ENCODE results near the gene SNX10.

The SNX10 gene

DNA sequence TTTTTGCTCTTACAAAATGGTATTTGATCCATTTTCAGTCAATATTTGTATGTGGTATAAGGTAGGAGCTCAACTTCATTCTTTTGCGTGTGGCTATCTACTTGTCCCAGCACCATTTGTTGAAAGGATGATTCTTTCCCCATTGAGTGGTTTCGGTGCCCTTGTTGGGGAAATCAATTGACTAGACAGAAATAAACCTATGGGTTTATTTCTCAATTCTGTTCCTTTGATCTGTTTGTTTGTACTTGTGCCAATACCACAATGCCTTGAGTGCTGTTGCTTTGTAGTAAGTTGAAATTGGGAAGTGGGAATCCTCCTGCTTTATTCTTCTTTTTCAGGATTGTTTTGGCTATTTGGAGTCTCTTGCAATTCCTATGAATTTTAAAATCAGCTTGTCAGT lies 41.0 kb downstream of the SNX10 start:
- H3K27ac ChIP-seq (ENCODE audit: low read length) = no peak overlapping the region
- no peaks in the 10 kb centered on the region for H3K27me3 ChIP-seq (ENCODE audit: control insufficient read depth, insufficient read depth, low read length)
- no peak overlapping the region for H3K4me3 ChIP-seq (ENCODE audit: low read length)
- no peak for DNase-seq (ENCODE audit: low read depth, low spot score)
- no peaks in the 10 kb centered on the region for H3K36me3 ChIP-seq (ENCODE audit: control insufficient read depth, insufficient read depth, low read length)
- no CpG with 5 or more reads among the region's 2 CpGs for WGBS (ENCODE audit: insufficient coverage, insufficient read length)
- H3K4me1 ChIP-seq (ENCODE audit: control insufficient read depth, insufficient read depth, low read length) = no peaks in the 10 kb centered on the region
- no peaks in the 10 kb centered on the region for H3K9me3 ChIP-seq (ENCODE audit: control insufficient read depth, insufficient read depth, low read length)

DNA sequence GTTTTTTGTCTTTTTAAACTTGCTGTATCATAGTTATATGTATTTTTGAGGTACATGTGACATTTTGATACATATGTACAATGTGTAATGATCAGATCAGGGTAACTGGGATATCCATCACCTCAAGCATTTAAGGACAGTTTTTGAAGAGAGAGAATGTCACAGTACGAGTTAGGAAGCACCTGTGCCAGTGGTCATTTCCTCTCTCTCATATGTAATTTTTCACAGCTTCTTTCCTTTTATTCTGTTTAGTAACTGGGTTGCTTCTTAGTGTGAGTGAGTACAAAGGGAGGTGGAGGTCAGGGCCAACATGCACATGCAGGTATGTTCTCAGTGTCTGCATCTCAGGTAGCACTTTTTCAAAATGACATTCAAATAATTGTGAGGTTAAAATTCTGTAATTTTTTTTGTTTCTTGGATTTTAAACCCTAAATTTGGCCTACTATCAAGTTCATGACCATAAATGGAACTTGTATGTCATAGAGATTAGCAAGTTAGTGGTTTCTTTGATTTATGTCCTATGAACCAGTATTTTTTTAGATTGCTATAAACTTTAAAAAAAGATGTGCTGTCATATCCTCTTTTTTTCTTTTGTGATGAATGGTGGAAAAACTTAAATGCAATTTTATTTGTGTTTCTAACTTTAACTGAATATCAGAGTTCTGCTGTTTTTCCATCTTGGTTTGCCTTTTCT lies 42.7 kb downstream of the SNX10 start:
- Histone ChIP-seq H3K27me3 (ENCODE audit: control insufficient read depth, insufficient read depth, low read length) (no peaks in the 10 kb centered on the region), H3K36me3 (ENCODE audit: control insufficient read depth, insufficient read depth, low read length) (no peaks in the 10 kb centered on the region), H3K4me3 (ENCODE audit: low read length) (no peak overlapping the region), H3K27ac (ENCODE audit: low read length) (no peak overlapping the region), H3K4me1 (ENCODE audit: control insufficient read depth, insufficient read depth, low read length) (no peaks in the 10 kb centered on the region), H3K9me3 (ENCODE audit: control insufficient read depth, insufficient read depth, low read length) (no peaks in the 10 kb centered on the region)
- WGBS (ENCODE audit: insufficient coverage, insufficient read length) = no CpG with 5 or more reads among the region's 1 CpG
- DNase-seq (ENCODE audit: low read depth, low spot score) = no peak

- Histone ChIP-seq H3K4me3 (ENCODE audit: low read length) (no peak overlapping the region), H3K27ac (ENCODE audit: low read length) (no peak overlapping the region), H3K9me3 (ENCODE audit: control insufficient read depth, insufficient read depth, low read length) (no peaks in the 10 kb centered on the region), H3K36me3 (ENCODE audit: control insufficient read depth, insufficient read depth, low read length) (no peaks in the 10 kb centered on the region), H3K4me1 (ENCODE audit: control insufficient read depth, insufficient read depth, low read length) (no peaks in the 10 kb centered on the region), H3K27me3 (ENCODE audit: control insufficient read depth, insufficient read depth, low read length) (no peaks in the 10 kb centered on the region)
- no CpG with 5 or more reads among the region's 2 CpGs for WGBS (ENCODE audit: insufficient coverage, insufficient read length)
- no peak for DNase-seq (ENCODE audit: low read depth, low spot score)
Measured at GRCh38 chr7:26337232-26337865, 45.7 kb downstream of the SNX10 start.

- no peak for DNase-seq (ENCODE audit: low read depth, low spot score)
- no peak overlapping the region for H3K4me3 ChIP-seq (ENCODE audit: low read length)
Measured at GRCh38 chr7:26340476-26341018, 48.9 kb downstream of the SNX10 start.

DNA sequence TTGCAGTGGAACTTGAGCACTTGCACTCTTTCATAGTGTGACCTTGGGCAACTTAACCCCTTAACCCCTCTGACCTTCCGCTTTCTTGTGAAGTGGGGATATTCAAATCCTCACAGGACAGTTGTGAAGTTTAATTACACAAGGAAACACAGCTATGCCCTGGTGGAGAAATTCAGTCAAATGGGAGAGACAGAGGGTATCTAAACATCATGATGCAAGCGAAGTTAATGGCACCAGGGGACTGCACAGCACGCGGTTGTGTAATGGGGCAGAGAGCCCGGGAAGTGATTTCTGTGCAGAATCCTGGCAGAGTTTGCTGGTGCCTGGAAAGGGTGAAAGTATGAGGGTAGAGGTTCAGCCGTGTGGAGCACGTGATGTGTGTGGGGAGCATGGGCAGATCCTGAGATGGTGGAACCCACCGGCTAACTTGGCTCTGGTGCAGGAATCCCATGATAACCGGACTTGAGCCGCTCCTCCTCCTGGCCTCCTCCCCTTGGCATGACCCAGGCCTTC lies 51.7 kb downstream of the SNX10 start:
- no peaks in the 10 kb centered on the region for H3K9me3 ChIP-seq (ENCODE audit: control insufficient read depth, insufficient read depth, low read length)
- no CpG with 5 or more reads among the region's 10 CpGs for WGBS (ENCODE audit: insufficient coverage, insufficient read length)
- DNase-seq (ENCODE audit: low read depth, low spot score) = no peak
- no peaks in the 10 kb centered on the region for H3K36me3 ChIP-seq (ENCODE audit: control insufficient read depth, insufficient read depth, low read length)
- no peak overlapping the region for H3K27ac ChIP-seq (ENCODE audit: low read length)
- H3K4me3 ChIP-seq (ENCODE audit: low read length) = no peak overlapping the region
- no peaks in the 10 kb centered on the region for H3K4me1 ChIP-seq (ENCODE audit: control insufficient read depth, insufficient read depth, low read length)
- no peaks in the 10 kb centered on the region for H3K27me3 ChIP-seq (ENCODE audit: control insufficient read depth, insufficient read depth, low read length)

More at GRCh38 chr7:26340476-26341018, 48.9 kb downstream of the SNX10 start:
- H3K27ac ChIP-seq (ENCODE audit: low read length) = no peak overlapping the region
- no CpG with 5 or more reads among the region's 6 CpGs for WGBS (ENCODE audit: insufficient coverage, insufficient read length)
- no peaks in the 10 kb centered on the region for H3K27me3 ChIP-seq (ENCODE audit: control insufficient read depth, insufficient read depth, low read length)
- no peaks in the 10 kb centered on the region for H3K9me3 ChIP-seq (ENCODE audit: control insufficient read depth, insufficient read depth, low read length)
- H3K36me3 ChIP-seq (ENCODE audit: control insufficient read depth, insufficient read depth, low read length) = no peaks in the 10 kb centered on the region
- H3K4me1 ChIP-seq (ENCODE audit: control insufficient read depth, insufficient read depth, low read length) = no peaks in the 10 kb centered on the region

DNA sequence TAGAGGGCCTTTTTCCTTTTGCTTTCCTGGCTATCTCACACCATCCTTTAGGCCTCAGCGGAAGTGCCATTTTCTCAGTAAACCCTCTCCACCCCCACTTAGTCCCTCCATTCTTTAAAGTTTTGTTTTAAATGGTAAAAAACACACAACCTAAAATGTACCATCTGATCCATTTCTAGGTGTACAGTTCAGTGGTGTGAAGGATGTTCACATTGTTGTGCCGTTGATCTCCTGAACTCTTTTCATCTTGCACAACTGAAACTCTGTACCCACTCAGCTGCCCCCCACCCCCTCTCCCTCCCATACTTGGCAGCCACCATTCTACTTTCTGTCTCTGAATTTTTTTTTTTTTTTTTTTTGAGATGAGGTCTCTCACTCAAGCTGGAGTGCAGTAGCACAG lies 52.2 kb downstream of the SNX10 start:
- Histone ChIP-seq H3K9me3 (ENCODE audit: control insufficient read depth, insufficient read depth, low read length) (no peaks in the 10 kb centered on the region), H3K4me3 (ENCODE audit: low read length) (no peak overlapping the region), H3K4me1 (ENCODE audit: control insufficient read depth, insufficient read depth, low read length) (no peaks in the 10 kb centered on the region), H3K36me3 (ENCODE audit: control insufficient read depth, insufficient read depth, low read length) (no peaks in the 10 kb centered on the region), H3K27ac (ENCODE audit: low read length) (no peak overlapping the region), H3K27me3 (ENCODE audit: control insufficient read depth, insufficient read depth, low read length) (no peaks in the 10 kb centered on the region)
- no peak for DNase-seq (ENCODE audit: low read depth, low spot score)
- WGBS (ENCODE audit: insufficient coverage, insufficient read length) = no CpG with 5 or more reads among the region's 2 CpGs

GRCh38 chr7:26345202-26345601 lies 53.5 kb downstream of the SNX10 start:
- Histone ChIP-seq H3K27me3 (ENCODE audit: control insufficient read depth, insufficient read depth, low read length) (no peaks in the 10 kb centered on the region), H3K4me1 (ENCODE audit: control insufficient read depth, insufficient read depth, low read length) (no peaks in the 10 kb centered on the region), H3K4me3 (ENCODE audit: low read length) (no peak overlapping the region), H3K27ac (ENCODE audit: low read length) (no peak overlapping the region), H3K9me3 (ENCODE audit: control insufficient read depth, insufficient read depth, low read length) (no peaks in the 10 kb centered on the region), H3K36me3 (ENCODE audit: control insufficient read depth, insufficient read depth, low read length) (no peaks in the 10 kb centered on the region)
- WGBS (ENCODE audit: insufficient coverage, insufficient read length) = no CpG with 5 or more reads among the region's 9 CpGs
- DNase-seq (ENCODE audit: low read depth, low spot score) = no peak

- H3K27ac ChIP-seq (ENCODE audit: low read length) = no peak overlapping the region
- WGBS (ENCODE audit: insufficient coverage, insufficient read length) = no CpG with 5 or more reads among the region's 9 CpGs
Measured at GRCh38 chr7:26345837-26346236, 54.2 kb downstream of the SNX10 start.

DNA sequence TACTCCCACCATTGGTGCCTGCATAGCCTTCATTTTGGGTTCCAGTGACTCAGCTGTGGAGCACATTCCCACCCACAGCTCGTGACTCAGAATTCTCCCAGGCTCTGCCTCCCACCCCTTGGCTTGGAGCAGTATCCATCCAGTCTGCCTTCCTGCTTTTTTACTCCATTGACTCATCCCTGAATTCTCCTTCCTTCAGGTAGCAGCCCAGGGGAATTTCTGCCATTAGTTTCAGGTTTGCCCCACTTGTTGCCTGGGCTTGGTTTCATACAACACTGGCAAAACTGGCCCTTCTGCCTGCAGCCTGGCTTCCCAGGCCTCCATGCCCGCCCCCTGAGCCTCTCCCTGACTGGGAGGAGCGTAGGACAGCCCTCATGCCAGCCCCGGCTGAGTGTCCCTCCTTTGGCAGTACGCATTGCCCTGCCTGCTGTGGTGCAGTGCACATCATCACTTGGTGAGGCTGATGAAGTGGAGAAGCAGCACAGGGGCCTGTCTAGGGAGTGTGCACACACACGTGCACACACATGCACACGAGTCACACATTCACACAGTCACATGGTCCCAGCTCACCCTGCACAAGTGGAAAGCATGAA lies 55.0 kb downstream of the SNX10 start:
- no peaks in the 10 kb centered on the region for H3K27me3 ChIP-seq (ENCODE audit: control insufficient read depth, insufficient read depth, low read length)
- H3K9me3 ChIP-seq (ENCODE audit: control insufficient read depth, insufficient read depth, low read length) = no peaks in the 10 kb centered on the region
- no peak overlapping the region for H3K4me3 ChIP-seq (ENCODE audit: low read length)
- WGBS (ENCODE audit: insufficient coverage, insufficient read length) = no CpG with 5 or more reads among the region's 7 CpGs
- no peak for DNase-seq (ENCODE audit: low read depth, low spot score)
- H3K27ac ChIP-seq (ENCODE audit: low read length) = no peak overlapping the region
- no peaks in the 10 kb centered on the region for H3K4me1 ChIP-seq (ENCODE audit: control insufficient read depth, insufficient read depth, low read length)
- H3K36me3 ChIP-seq (ENCODE audit: control insufficient read depth, insufficient read depth, low read length) = no peaks in the 10 kb centered on the region

More at GRCh38 chr7:26345837-26346236, 54.2 kb downstream of the SNX10 start:
- Histone ChIP-seq H3K27me3 (ENCODE audit: control insufficient read depth, insufficient read depth, low read length) (no peaks in the 10 kb centered on the region), H3K4me1 (ENCODE audit: control insufficient read depth, insufficient read depth, low read length) (no peaks in the 10 kb centered on the region), H3K4me3 (ENCODE audit: low read length) (no peak overlapping the region), H3K9me3 (ENCODE audit: control insufficient read depth, insufficient read depth, low read length) (no peaks in the 10 kb centered on the region), H3K36me3 (ENCODE audit: control insufficient read depth, insufficient read depth, low read length) (no peaks in the 10 kb centered on the region)
- DNase-seq (ENCODE audit: low read depth, low spot score) = no peak

GRCh38 chr7:26348234-26348851 lies 56.7 kb downstream of the SNX10 start:
- Histone ChIP-seq H3K27ac (ENCODE audit: low read length) (no peak overlapping the region), H3K9me3 (ENCODE audit: control insufficient read depth, insufficient read depth, low read length) (no peaks in the 10 kb centered on the region), H3K4me3 (ENCODE audit: low read length) (no peak overlapping the region), H3K4me1 (ENCODE audit: control insufficient read depth, insufficient read depth, low read length) (no peaks in the 10 kb centered on the region), H3K27me3 (ENCODE audit: control insufficient read depth, insufficient read depth, low read length) (no peaks in the 10 kb centered on the region), H3K36me3 (ENCODE audit: control insufficient read depth, insufficient read depth, low read length) (no peaks in the 10 kb centered on the region)
- no peak for DNase-seq (ENCODE audit: low read depth, low spot score)
- no CpG with 5 or more reads among the region's 10 CpGs for WGBS (ENCODE audit: insufficient coverage, insufficient read length)

Data from iPS DF 6.9 (cell line).